Spinal cord (tissue), 10 donors: ENCODE results near the gene RNF144A. TPM values are rescaled to one million over a fixed set of nuclear protein-coding genes. Genes with fewer than 3 reads are reported as not detected.

Experiments used
- DNase-seq, 6 donors: peaks; one replicate each; pipeline versions ENCODE4 v3.0.0 to v3.0.0-alpha.2; 2013 to 2015; ENCODE audit warnings: low spot score in 6 of 6, low read depth in 4 of 6
- H3K27ac ChIP-seq: one replicate; pipeline ENCODE4 v1.5.1; 2013; ENCODE audit warnings: low read depth, low read length, control low read depth
- H3K27me3 ChIP-seq: one replicate; pipeline ENCODE4 v1.6.1; 2013; ENCODE audit warnings: low read length; ENCODE audit not compliant: control insufficient read depth, insufficient read depth
- H3K36me3 ChIP-seq: one replicate; pipeline ENCODE4 v1.6.1; 2013; ENCODE audit warnings: low read length; ENCODE audit not compliant: control insufficient read depth, insufficient read depth
- H3K4me1 ChIP-seq: one replicate; pipeline ENCODE4 v1.6.1; 2013; ENCODE audit warnings: low read length; ENCODE audit not compliant: control insufficient read depth, insufficient read depth
- H3K4me3 ChIP-seq: one replicate; pipeline ENCODE4 v1.5.1; 2013; ENCODE audit warnings: low read depth, low read length, control low read depth
- H3K9me3 ChIP-seq: one replicate; pipeline ENCODE4 v1.6.1; 2013; ENCODE audit warnings: low read length; ENCODE audit not compliant: control insufficient read depth, insufficient read depth
- WGBS: methylation state at CpG from one replicate; pipeline ENCODE4 v1.1.5; 2013; ENCODE audit warnings: missing lambda C conversion rate; ENCODE audit not compliant: insufficient coverage; 5-methylcytosine and 5-hydroxymethylcytosine counted together
- polyA plus RNA-seq, 2 donors: library from polyadenylated mRNA; unstranded; fragments of 120-200 nt; gene quantifications; one replicate each; pipeline ENCODE4 v1.2.1, GENCODE V29; 2013; ENCODE audit not compliant: insufficient read length in 2 of 2
- total RNA-seq, 2 donors: library from RNA; depleted of rRNA in 1 of 2; stranded (reverse); fragments of 120-200 nt in 1 of 2; fragments of >200 nt in 1 of 2; gene quantifications; one replicate each; pipeline versions ENCODE4 v1.2.3 to v1.2.4, GENCODE V29; 2013 to 2014
- donor health status: healthy.

The RNF144A gene
- total and polyA plus RNA-seq, 4 donors = 38.2 to 94.0 (median 76.7) TPM

GRCh38 chr2:6948677-6949351, 31.6 kb downstream of the RNF144A start:
- H3K4me1 ChIP-seq = no peaks in the 10 kb centered on the region
- no peak overlapping the region for H3K4me3 ChIP-seq
- H3K9me3 ChIP-seq = no peaks in the 10 kb centered on the region
- peaks cover 11% of the 10 kb centered on the region for H3K36me3 ChIP-seq
- 92% methylated on average over 5 of the region's 6 CpGs for WGBS
- no peak overlapping the region for H3K27ac ChIP-seq
- no peaks in the 10 kb centered on the region for H3K27me3 ChIP-seq
- DNase-seq = no peak

- peaks cover 4% of the 10 kb centered on the region for H3K4me1 ChIP-seq
- H3K9me3 ChIP-seq = no peaks in the 10 kb centered on the region
- no peak overlapping the region for H3K27ac ChIP-seq
- WGBS = no CpG with 5 or more reads among the region's 1 CpG
- H3K4me3 ChIP-seq = no peak overlapping the region
- DNase-seq = no peak
- no peaks in the 10 kb centered on the region for H3K27me3 ChIP-seq
- H3K36me3 ChIP-seq = peaks cover 6% of the 10 kb centered on the region
Measured at GRCh38 chr2:6951046-6951445, 33.8 kb downstream of the RNF144A start.

GRCh38 chr2:6952101-6952500, 34.9 kb downstream of the RNF144A start:
- peaks cover 4% of the 10 kb centered on the region for H3K4me1 ChIP-seq
- no CpG with 5 or more reads among the region's 3 CpGs for WGBS

GRCh38 chr2:6954586-6954985, 37.4 kb downstream of the RNF144A start:
- no peak overlapping the region for H3K27ac ChIP-seq
- H3K27me3 ChIP-seq = no peaks in the 10 kb centered on the region
- WGBS = 90% methylated on average over 2 of the region's 4 CpGs
- H3K4me3 ChIP-seq = no peak overlapping the region
- H3K4me1 ChIP-seq = peaks cover 17% of the 10 kb centered on the region
- no peaks in the 10 kb centered on the region for H3K9me3 ChIP-seq
- peaks cover 11% of the 10 kb centered on the region for H3K36me3 ChIP-seq
- no peak for DNase-seq

More at GRCh38 chr2:6952101-6952500, 34.9 kb downstream of the RNF144A start:
- Histone ChIP-seq H3K27me3 (no peaks in the 10 kb centered on the region), H3K9me3 (no peaks in the 10 kb centered on the region), H3K27ac (no peak overlapping the region), H3K36me3 (peaks cover 6% of the 10 kb centered on the region), H3K4me3 (no peak overlapping the region)
- no peak for DNase-seq

- Histone ChIP-seq H3K36me3 (peaks cover 11% of the 10 kb centered on the region), H3K4me3 (no peak overlapping the region), H3K27me3 (no peaks in the 10 kb centered on the region), H3K27ac (no peak overlapping the region), H3K4me1 (peaks cover 17% of the 10 kb centered on the region), H3K9me3 (no peaks in the 10 kb centered on the region)
- peak in 1 of 6 donors; percentile 54 for DNase-seq
- WGBS = 29% methylated on average over 1 of the region's 2 CpGs
Measured at GRCh38 chr2:6955511-6956136, 38.4 kb downstream of the RNF144A start.

GRCh38 chr2:6956566-6956965, 39.4 kb downstream of the RNF144A start:
- no CpG with 5 or more reads among the region's 3 CpGs for WGBS
- Histone ChIP-seq H3K4me3 (no peak overlapping the region), H3K4me1 (peaks cover 17% of the 10 kb centered on the region), H3K36me3 (peaks cover 11% of the 10 kb centered on the region), H3K27me3 (no peaks in the 10 kb centered on the region), H3K9me3 (no peaks in the 10 kb centered on the region), H3K27ac (no peak overlapping the region)
- no peak for DNase-seq

- Histone ChIP-seq H3K27ac (no peak overlapping the region), H3K36me3 (peaks cover 11% of the 10 kb centered on the region), H3K27me3 (no peaks in the 10 kb centered on the region), H3K9me3 (no peaks in the 10 kb centered on the region), H3K4me3 (no peak overlapping the region), H3K4me1 (peaks cover 17% of the 10 kb centered on the region)
- no peak for DNase-seq
- 81% methylated on average over 8 of the region's 9 CpGs for WGBS
Measured at GRCh38 chr2:6957031-6957714, 40.0 kb downstream of the RNF144A start.

GRCh38 chr2:6957910-6958615, 40.9 kb downstream of the RNF144A start:
- peak in 2 of 6 donors; percentile 72 to 95 for DNase-seq
- Histone ChIP-seq H3K4me3 (no peak overlapping the region), H3K4me1 (peaks cover 17% of the 10 kb centered on the region), H3K36me3 (peaks cover 11% of the 10 kb centered on the region), H3K27me3 (no peaks in the 10 kb centered on the region), H3K9me3 (no peaks in the 10 kb centered on the region), H3K27ac (no peak overlapping the region)
- 71% methylated on average over 11 of the region's 15 CpGs for WGBS

GRCh38 chr2:6958616-6959235, 41.5 kb downstream of the RNF144A start:
- DNase-seq = no peak
- Histone ChIP-seq H3K4me1 (peaks cover 17% of the 10 kb centered on the region), H3K36me3 (peaks cover 11% of the 10 kb centered on the region), H3K27ac (no peak overlapping the region), H3K4me3 (no peak overlapping the region), H3K27me3 (no peaks in the 10 kb centered on the region), H3K9me3 (no peaks in the 10 kb centered on the region)
- 93% methylated on average over 7 of the region's 10 CpGs for WGBS
